Lower lobe of right lung (tissue), 2 donors: ENCODE data around the gene H1-8. TPM values are rescaled to one million over a fixed set of nuclear protein-coding genes. Genes with fewer than 3 reads are reported as not detected.

Experiments
- ATAC-seq, 2 donors: fragments of 200-7000 bp; cut with Tn5 transposase; one replicate each; pipeline ENCODE4 v1.9.1; 2020 to 2022; ENCODE audit warnings: mild to moderate bottlenecking in 2 of 2, moderate library complexity in 2 of 2
- DNase-seq: peaks from one replicate; pipeline ENCODE4 v3.0.0-alpha.2; 2020
- H3K27ac ChIP-seq: fragments of 200-600 bp; one replicate; pipeline ENCODE4 v1.8.0; 2022
- H3K27me3 ChIP-seq: fragments of 200-600 bp; one replicate; pipeline ENCODE4 v1.8.0; 2022; ENCODE audit warnings: low read depth
- H3K36me3 ChIP-seq: fragments of 200-600 bp; one replicate; pipeline ENCODE4 v1.8.0; 2022; ENCODE audit warnings: mild to moderate bottlenecking
- H3K4me1 ChIP-seq: fragments of 200-600 bp; one replicate; pipeline ENCODE4 v1.8.0; 2022
- H3K4me3 ChIP-seq: fragments of 200-600 bp; one replicate; pipeline ENCODE4 v1.8.0; 2022; ENCODE audit warnings: mild to moderate bottlenecking
- H3K9me3 ChIP-seq: fragments of 200-600 bp; one replicate; pipeline ENCODE4 v1.8.0; 2022
- CTCF ChIP-seq: fragments of 200-600 bp; IDR thresholded peaks from one replicate; pipeline ENCODE4 v1.8.0; 2022; ENCODE audit warnings: antibody characterized with exemption, mild to moderate bottlenecking
- intact Hi-C: fragments of 100-400 bp; cut with DNase I; formaldehyde crosslinking; loops from one replicate; pipeline ENCODE4 v1.11.0; 2022
- total RNA-seq: library from RNA; stranded (reverse); fragmentation: NEBNext Ultra II Directional; extraction: Animal tissue kit (Norgen Biotek cat#: 25700); gene quantifications from one replicate; pipeline ENCODE4 v1.2.1, GENCODE V29; 2021
- donor health status: DM: no; HTN: yes; CAD: no; lungs with severe emphysema.

H1-8 gene
- total RNA-seq, 1 donor from 2014 or later, result not detected

- peaks cover under 1% of the 10 kb centered on the region for H3K4me1 ChIP-seq
- no peak overlapping the region for H3K27ac ChIP-seq
- no peak for DNase-seq
- intact Hi-C loops, result no loop called here
- no peaks in the 10 kb centered on the region for H3K36me3 ChIP-seq
- H3K27me3 ChIP-seq, result no peaks in the 10 kb centered on the region
- no peak overlapping the region for H3K4me3 ChIP-seq
- no peak for ATAC-seq
- no peaks in the 10 kb centered on the region for H3K9me3 ChIP-seq
- no peak for TF ChIP-seq CTCF
Measured at GRCh38 chr3:129548104-129548965, 5.4 kb downstream of the H1-8 start.

GRCh38 chr3:129549006-129549800 lies 6.2 kb downstream of the H1-8 start:
- no peak overlapping the region for H3K27ac ChIP-seq
- no peaks in the 10 kb centered on the region for H3K9me3 ChIP-seq
- H3K27me3 ChIP-seq, result no peaks in the 10 kb centered on the region
- no peak for DNase-seq
- H3K4me1 ChIP-seq, result peaks cover 10% of the 10 kb centered on the region
- intact Hi-C loops, result no loop called here
- no peaks in the 10 kb centered on the region for H3K36me3 ChIP-seq
- ATAC-seq, result no peak
- no peak overlapping the region for H3K4me3 ChIP-seq
- TF ChIP-seq CTCF, result no peak

- Histone ChIP-seq H3K27ac (no peak overlapping the region), H3K9me3 (no peaks in the 10 kb centered on the region), H3K4me1 (peaks cover 16% of the 10 kb centered on the region), H3K27me3 (no peaks in the 10 kb centered on the region), H3K36me3 (no peaks in the 10 kb centered on the region), H3K4me3 (no peak overlapping the region)
- TF ChIP-seq CTCF, result no peak
- intact Hi-C loops, result no loop called here
- ATAC-seq (no peak), DNase-seq (no peak)
Measured at GRCh38 chr3:129549805-129550204, 6.8 kb downstream of the H1-8 start.

GRCh38 chr3:129552287-129553050 lies 9.5 kb downstream of the H1-8 start:
- no peak for DNase-seq
- H3K4me1 ChIP-seq, result peaks cover 32% of the 10 kb centered on the region
- H3K9me3 ChIP-seq, result no peaks in the 10 kb centered on the region
- intact Hi-C loops, result no loop called here
- no peak overlapping the region for H3K27ac ChIP-seq
- no peak for TF ChIP-seq CTCF
- ATAC-seq, result no peak
- H3K36me3 ChIP-seq, result peaks cover 25% of the 10 kb centered on the region
- H3K27me3 ChIP-seq, result no peaks in the 10 kb centered on the region
- no peak overlapping the region for H3K4me3 ChIP-seq

GRCh38 chr3:129553171-129553570 lies 10.2 kb downstream of the H1-8 start:
- intact Hi-C loops, result no loop called here
- TF ChIP-seq CTCF, result no peak
- H3K4me1 ChIP-seq, result peaks cover 33% of the 10 kb centered on the region
- H3K27me3 ChIP-seq, result no peaks in the 10 kb centered on the region
- ATAC-seq, result no peak
- H3K4me3 ChIP-seq, result no peak overlapping the region
- no peak overlapping the region for H3K27ac ChIP-seq
- peaks cover 32% of the 10 kb centered on the region for H3K36me3 ChIP-seq
- no peak for DNase-seq
- no peaks in the 10 kb centered on the region for H3K9me3 ChIP-seq
